Fibroblast of skin of left biceps (primary cell): Measurements from ENCODE around the gene KCNJ12.
"Not testable (repeated sequence)": the region's sequence is repeated elsewhere in the genome, so short reads cannot be mapped to it uniquely, and the experiment has no call there.

Experiments used
- DNase-seq, 2 experiments: peaks; one replicate each; pipeline ENCODE4 v3.0.0-alpha.2; 2013; ENCODE audit warnings: low read depth in 2 of 2

Gene KCNJ12

DNA sequence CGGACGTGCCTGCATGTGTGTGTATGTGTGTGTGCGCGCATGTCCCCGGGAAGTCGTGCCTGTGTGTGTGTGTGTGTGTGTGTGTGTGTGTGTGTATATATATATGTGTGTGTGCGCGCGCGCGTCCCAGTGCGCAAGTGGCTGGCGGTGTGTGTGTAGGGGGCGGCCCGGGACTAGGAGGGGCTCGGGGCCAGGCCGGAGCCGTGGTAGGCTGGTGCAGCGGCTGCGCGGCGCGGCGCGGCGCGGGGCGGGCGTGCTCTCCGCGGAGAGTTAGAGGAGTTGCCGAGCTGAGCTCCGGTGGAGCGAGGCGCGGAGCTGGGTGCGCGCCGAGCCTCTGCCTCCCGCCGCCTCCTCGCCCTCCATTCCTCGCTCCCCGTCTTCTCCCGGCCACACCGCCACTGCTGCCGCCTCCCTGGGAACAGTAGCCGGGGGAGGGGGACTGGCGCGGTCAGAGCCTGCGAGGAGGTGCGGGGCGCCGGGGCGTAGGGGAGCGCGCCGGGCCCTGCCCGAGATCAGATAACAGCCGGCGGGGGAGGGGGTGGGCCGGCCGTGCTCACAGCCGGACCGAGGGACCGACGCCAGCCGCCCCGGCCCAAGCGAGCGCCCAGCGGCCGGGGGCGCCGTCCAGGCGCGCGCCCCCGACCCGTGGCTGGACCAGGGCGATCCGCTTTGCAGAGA lies at the start of gene KCNJ12:
TSS of gene KCNJ12 (plus strand) at position 277 of the 678 bp plus-strand sequence. CDS start 38,986 bp downstream, outside the sequence.
- DNase-seq, result no peak

DNA sequence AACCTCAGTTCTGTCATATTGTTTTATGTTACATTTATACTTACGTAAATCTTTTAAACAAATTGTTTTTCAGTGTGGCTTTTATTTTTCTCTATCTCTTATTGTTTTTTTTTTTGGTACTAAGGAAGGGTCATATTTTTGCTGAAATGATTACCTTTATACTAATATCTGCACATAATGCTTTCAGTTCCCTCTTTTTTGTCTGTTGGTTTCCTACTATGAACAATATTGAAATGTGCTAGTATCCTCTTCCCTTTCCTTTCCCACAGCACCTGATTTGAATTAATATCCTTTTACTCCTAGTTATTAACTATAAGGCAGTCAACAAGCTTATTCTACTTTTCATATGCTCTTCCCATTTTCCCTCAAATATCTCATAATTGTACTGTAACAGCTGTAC lies 48.2 kb upstream of the KCNJ12 start:
- DNase-seq, result not testable (repeated sequence)

DNA sequence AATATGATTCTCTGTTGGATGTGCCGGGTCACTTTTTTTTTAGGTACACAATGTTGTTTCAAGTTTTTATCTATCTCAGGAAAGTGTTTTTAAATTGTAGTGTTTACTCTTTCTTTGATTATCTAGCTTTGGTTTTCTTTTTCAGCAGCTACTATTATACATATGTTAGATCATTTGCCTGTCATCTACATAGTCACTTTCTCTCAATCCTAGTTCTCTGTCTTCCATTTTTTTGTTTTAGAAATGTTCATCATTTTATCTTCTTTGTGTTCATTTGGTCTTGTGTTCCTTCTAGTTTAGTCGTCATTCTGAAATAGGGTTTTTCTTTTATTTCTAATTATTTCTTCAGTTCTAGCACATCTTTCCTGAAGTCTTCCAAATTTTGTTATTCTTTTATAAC lies 47.4 kb upstream of the KCNJ12 start:
- not testable (repeated sequence) for DNase-seq

DNA sequence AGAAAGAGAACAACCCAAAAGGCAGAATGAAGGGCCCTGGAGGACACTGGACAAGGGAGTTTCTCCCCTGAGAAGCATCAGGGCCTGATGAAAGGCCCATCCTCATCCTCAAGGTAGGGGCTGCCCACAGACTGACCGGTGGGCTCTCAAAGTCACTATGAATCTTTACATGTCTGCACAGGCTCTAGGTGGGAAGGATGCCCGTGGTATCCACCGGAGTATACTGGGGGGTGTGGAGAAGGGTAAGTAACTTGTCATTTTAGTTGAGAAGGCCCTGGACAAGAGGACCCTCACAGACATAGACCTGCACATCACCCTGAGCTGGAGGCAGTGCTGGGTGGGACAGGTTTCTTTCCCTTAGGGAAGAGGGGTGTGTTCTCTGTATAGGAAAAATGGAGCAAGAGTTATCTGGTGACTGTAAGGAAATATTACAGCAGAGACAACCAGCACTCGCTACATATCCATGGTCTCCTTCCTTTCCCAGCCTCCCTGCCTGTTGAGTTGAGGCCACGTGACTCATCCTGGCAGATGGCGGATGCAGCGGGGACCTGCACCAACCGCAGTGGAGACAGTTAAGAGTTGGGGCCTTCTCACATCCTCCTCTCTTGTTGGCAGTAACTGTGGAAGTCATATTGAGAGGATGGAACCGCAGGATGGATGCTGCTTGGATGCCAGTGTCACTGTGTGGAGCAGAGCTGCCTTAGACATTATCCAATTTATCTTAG lies 45.6 kb upstream of the KCNJ12 start:
- DNase-seq, result no peak

DNA sequence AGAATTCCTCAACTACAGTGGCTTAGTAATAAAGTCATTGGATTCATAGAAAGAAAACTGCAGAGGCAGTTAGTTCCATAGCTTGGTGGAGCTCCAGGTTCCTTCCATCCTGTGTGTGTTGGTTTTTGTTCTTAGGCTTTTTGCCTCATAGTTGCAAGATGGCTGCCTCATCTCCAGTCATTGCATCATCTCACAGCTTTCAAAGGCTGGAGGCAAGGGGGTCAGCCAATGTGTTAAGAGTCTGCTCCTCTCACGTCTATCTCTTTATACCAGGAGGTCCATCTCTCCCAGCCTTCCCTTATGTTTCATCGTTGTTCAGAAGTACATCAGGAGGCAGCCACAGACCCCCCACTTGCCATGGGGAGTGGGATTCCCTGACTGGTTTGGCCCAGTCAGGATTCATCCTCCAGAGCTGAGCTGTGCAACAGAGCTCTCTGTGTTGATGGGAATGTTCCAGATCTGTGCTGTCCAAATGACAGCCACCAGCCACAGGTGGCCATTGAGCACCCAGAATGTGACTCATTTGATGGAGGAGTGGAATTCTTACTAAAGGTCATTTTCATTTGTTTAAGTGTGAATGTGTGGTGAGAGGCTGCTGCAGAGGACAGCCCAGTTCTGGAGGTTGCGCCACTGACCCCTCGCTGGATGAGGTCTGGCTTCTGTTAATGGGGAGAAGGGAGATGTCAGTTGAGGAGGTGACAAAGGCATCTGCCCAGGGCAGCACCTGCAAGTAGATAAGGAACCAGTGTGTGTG lies 39.4 kb upstream of the KCNJ12 start:
- not testable (repeated sequence) for DNase-seq

DNA sequence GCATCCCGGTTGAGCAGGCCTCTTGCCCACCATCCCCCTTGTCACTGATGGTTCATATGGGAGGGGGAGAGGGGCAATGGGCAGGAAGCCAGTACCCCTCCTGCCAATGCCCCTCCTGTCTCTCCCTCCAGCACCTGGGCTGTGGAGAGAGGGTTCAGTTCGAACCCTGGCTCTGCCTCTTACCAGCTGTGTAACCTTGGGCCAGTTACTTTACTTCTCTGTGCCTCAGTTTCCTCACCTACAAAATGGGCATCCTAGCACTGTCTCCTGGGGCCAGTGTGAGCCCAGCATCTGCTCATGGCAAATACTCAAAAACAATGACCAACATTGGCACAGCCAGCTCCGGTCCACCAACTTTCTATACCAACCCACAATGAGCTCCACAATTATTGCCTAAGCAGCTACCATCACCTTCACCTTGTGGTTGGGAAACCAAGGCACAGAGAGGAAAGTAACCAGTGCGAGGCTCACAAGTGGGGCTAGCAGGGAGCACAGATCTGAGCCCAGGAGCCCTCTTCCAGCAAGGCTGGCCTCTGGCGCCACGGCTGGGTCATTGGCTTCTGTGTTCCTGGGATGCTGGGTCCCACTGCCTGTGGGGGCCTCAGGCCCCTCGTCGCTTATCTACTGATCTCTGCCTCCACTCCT lies 38.1 kb upstream of the KCNJ12 start:
- DNase-seq, result not testable (repeated sequence)

DNA sequence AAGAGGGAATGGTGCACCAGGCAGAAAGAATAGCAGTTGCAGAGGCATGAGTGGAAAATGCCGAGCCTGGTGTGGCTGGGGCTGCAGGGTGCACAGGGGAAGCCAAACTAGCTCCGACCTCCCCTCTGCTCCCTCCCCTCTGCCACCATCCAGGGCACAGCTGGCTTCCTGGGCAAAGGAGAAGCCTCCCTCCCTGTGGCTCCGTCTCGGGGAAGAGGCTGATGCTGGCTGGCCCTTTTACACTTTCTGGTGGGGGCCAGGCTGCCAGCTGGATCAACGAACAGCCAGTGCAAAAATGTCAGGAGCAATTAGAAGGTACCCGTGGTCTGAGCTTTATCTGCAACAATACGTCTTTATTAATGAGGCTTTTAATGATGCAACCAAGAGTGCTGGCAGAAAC lies 37.1 kb upstream of the KCNJ12 start:
- no peak for DNase-seq

DNA sequence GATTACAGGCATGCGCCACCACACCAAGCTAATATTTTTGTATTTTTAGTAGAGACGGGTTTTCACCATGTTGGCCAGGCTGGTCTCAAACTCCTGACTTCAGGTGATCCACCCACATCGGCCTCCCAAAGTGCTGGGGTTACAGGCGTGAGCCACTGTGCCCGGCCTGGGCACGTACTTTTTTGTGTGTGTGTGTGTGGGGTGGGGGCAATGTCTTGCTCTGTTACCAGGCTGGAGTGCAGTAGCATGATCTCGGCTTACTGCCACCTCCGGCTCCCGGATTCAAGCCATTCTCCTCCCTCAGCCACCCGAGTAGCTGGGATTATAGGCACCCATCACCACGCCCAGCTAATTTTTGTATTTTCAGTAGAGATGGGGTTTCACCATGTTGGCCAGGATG lies 36.6 kb upstream of the KCNJ12 start:
- not testable (repeated sequence) for DNase-seq

DNA sequence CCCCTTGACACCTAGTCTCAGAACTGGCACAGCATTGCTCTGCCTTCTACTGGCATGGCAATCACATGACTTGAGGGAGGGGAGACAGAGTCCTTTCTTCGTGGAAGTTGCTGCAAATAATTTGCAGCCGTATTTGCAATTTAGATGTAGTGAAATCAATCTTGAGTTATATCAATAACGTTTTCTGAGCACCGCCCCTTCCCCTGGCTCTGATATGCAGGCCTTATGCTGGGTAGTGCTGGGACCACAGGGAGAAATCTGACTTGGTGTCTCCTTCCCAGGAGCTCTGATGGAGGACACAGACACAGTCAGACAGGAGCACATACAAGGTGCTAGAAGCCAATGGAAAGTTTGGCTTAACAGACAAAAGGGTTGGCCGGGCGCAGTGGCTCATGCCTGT lies 35.8 kb upstream of the KCNJ12 start:
- not testable (repeated sequence) for DNase-seq

DNA sequence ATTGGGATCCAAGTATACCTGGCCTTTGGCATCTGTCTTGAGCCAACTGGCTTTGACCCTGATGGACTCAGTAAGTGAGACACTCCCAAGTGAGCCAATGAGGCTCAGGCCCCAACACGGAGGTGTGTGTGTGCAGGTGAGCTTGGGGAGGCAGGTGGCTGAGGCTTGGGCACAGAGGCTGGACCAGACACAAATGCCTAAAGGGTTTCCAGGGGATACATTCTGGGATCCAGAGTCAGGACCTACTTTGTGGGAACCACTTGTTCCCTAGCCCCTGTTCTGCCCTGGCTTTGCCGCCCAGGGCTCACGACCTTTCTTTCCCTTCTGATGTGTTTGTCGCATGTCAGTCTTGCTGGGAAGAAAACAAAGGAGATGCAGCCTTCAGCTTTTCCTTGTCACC lies 34.9 kb upstream of the KCNJ12 start:
- not testable (repeated sequence) for DNase-seq

DNA sequence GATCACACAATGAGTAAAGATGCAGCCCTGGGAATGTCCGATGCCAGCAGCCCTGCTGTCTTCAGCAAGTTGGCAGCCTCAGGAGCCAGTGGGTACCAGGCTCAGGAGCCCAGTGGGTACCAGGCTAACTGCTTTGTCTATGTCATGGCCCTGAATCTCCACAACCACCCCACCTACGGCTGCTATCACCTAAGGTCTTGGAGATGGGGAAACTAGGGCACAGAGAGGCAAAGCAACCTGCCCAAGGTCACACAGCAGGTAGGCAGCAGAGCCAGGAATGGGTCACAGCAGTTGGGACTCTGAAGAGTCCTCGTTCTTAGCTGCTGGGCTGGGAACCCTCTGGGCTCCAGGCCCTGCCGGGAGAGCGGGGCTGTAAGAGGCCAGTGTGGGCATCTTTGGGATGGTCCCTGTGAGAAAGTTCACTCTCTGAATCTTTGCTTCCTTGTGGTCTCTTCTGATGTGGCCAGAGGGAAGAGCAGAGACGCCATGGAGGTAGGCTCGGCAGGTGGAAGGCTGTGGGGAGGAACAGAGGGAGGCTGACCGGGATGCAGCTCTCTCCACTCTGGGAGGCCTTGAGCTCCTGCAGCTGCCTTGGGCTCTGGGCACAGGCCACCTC lies 34.1 kb upstream of the KCNJ12 start:
- DNase-seq, result not testable (repeated sequence)

DNA sequence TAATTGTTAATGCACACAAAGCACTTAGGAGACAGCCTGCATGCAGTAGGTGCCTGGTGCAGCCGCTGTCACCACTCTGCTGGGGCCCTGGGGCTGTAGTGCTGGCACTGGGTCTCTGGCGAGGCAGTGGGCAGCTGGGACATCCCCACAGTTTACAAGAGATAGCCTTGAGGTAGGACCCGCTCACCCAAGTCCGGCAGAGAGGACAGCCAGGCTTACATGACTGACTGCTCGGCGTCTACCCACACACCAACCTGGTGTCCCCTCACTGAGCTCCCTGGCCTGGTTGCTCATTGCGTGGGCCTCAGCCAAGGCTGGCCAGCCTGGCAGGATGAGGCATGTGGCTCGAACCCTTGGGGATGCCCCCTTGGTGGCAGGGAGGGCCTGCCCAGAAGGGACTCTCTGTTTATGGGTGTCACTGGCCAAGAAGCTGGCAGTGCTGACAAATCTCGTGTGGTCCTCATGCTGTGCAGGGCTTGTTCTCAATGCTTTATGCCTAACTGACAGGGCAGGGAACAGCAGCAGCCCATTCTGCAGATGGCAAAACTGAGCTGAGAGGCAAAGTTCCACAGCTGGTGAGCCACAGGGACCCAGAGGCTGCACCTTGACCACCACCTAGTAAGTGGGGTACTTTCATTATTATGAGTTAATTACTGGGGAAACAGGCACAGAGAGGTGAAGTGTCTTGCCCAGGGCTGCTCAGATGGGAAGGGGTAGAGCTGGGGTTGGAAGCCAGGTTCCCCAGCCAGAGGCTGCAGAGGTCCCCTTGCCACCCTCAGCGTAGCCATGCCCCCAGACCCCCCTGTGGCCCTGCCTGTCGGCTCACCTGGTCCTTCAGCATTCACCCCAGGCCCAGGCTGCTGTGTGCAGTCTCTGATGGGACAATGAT lies 32.9 kb upstream of the KCNJ12 start:
- DNase-seq, result not testable (repeated sequence)

DNA sequence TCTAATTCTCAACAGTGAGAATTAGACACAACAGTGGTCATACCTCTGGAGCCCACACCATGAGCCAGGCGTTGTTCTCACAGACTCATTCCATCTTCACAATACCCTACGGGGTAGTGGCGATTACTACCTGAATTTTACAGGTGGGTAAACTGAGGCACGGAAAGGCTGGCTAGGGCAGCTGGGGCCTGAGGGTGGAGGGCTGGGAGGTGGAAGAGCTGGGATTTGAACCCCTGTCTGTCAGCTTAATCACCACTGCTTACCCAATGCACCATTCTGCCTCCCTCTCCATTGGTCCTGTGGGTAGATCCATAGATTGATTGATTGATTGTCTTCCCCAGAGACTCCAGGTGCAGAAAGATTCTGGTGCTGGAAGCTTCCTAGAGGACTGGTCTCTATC lies 31.4 kb upstream of the KCNJ12 start:
- not testable (repeated sequence) for DNase-seq

DNA sequence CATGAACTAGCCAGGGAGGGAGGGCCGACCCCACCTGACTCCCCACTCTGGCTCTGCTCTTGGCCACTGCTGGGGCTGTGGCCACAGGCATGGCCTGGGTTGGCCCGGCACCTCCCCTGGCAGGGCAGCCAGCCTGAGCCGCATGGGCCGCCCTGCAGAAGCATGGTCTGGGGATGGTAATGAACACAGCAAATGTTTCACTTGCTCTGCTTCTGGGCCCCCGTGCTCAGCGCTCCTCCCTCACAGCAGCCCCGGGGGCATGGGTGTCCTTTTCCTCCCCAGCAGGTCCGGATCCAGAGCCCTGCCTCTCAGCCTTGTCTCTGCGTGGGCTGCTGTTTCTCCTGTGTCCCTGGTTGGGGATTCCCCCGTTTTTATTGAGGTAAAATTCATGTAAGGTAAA lies 30.9 kb upstream of the KCNJ12 start:
- DNase-seq, result no peak

DNA sequence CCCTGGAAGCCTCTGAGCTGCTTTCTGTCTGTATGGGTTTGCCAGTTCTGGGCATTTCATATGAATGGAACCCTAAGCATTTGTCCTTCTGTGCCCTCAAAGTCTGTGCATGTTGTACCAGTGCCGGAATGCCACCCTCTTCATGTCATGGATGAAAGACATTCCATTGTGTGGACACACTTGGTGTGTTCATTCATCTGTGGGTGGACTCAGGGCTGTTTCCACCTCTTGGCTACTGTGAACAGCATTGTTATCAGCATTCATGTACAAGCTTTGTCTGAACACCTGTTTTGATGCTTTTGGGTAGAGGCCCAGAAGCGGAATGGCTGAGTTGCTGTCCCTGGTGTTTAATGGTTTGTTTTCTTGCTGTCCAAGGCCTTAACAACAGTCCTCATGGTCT lies 30.1 kb upstream of the KCNJ12 start:
- not testable (repeated sequence) for DNase-seq

DNA sequence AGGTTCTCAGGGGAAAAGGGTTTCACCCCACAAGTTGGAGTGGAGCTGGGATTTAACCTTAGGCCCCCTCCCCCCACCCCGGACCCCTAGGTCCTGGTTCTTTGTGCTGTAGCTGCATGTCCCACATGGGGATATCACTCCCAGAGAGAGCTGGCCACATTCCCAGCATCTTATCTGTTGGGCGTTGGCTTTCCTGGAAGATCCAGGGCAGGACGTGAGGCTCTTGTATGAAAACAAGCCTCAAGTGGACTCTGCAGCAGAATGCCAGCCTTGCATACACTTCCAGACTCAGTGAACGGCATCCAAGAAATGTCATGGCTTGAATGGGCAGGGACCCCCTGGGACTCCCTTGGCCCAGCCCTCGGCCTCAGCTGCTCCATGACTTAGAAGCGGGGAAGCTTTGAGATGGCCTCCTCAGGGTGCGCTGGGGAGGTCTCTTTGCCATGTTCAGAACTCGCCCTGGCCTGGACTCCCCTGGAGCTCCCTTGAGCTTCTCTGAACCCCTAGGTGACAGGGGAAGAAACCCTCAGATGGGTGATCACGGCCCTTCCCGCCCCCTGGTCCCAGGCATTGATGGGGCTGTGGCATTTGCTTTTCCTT lies 29.4 kb upstream of the KCNJ12 start:
- DNase-seq, result not testable (repeated sequence)

DNA sequence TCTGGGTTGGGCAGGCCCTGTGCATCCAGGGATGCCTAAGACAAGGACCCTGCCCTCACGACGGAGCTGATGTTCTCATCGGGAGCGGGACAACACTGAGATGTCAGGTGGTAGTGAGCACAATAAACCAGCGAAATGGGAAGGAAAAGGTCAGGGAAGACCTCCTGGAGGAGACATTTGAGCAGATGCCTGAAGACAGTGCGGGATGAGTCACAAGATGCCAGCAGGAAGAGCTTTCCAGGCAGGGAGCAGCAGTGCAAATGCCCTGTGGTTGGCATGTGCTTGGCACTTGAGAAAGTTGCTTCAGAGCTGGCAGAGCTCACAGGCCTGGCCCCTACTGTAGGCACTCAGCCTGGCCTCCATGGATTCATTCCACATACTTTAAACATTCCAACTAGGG lies 28.5 kb upstream of the KCNJ12 start:
- DNase-seq, result not testable (repeated sequence)

DNA sequence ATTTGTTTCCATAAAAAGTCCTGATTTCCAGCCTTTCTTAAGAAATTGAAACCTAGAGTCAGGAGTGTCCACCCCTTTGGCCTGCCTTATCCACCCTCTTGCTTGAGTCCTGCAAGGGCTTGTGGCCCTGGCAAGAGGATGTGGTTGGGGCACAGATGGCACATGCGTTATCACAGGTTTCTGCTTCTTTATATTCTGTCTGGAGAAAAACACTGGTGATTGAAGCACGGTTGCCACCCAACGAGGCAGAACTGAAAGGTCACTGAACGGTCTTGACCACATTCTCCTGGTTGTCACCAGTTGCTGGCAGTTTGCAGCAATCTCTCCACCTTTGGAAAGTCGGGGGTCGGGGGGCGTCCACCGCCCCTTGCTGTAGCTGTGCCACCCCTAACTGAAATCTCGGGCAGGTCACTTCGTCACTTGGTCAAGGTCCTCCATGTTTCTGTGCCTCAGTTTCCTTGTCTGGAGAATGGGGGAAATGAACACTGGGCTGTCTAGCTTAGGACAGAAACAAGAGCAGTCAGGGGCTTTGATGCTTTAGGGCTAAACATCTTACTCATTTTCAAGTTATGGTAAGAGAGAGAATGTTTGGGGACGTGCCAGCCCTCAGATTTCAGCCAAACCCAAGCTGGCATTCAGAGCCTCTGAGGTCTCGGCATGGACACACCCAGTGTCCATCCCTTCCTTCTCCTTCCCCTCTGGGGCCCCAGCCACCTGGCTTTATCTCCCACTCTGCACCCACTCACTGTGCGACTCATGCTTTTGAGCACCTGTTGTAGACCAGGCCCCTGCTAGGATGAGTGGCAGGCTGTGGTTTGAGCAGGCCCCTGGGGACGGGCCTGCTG lies 27.9 kb upstream of the KCNJ12 start:
- DNase-seq, result not testable (repeated sequence)

DNA sequence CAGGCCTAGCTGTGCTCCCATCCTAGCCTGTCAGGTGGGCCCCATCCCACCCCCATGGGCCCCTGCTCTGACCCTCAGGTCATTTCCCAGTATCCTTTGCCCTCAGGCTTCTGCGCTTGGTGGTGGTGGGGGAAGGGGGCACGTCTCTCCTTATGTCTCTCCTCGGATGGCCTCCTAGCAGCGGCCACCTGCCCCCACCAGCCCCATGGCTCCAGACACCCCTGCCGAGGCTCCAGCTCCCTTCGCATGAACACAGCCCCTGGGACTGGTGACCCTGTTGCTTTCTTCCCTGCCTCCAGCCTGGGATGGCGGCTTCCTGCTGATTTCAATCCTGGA lies 27.3 kb upstream of the KCNJ12 start:
- DNase-seq, result not testable (repeated sequence)
